Rectal smooth muscle tissue (tissue), 1 donor: ENCODE measurements around the gene NAA20.

Experiments
- H3K27ac ChIP-seq: one replicate; pipeline ENCODE4 v1.7.0; 2013; ENCODE audit warnings: low read depth, low read length, inconsistent platforms
- H3K27me3 ChIP-seq: one replicate; pipeline ENCODE4 v1.7.0; 2013; ENCODE audit warnings: low read length; ENCODE audit not compliant: control insufficient read depth, insufficient read depth
- H3K36me3 ChIP-seq: one replicate; pipeline ENCODE4 v1.7.0; 2013; ENCODE audit warnings: low read length; ENCODE audit not compliant: control insufficient read depth, insufficient read depth
- H3K4me1 ChIP-seq: one replicate; pipeline ENCODE4 v1.7.0; 2013; ENCODE audit warnings: low read length; ENCODE audit not compliant: control insufficient read depth, insufficient read depth
- H3K4me3 ChIP-seq: one replicate; pipeline ENCODE4 v1.7.0; 2013; ENCODE audit warnings: low read length
- H3K9ac ChIP-seq: one replicate; pipeline ENCODE4 v1.7.0; 2013; ENCODE audit warnings: low read length

NAA20 gene

GRCh38 chr20:20073801-20074371, 56.7 kb downstream of the NAA20 start:
- Histone ChIP-seq H3K4me3 (no peak overlapping the region), H3K4me1 (no peaks in the 10 kb centered on the region), H3K36me3 (no peaks in the 10 kb centered on the region), H3K27me3 (no peaks in the 10 kb centered on the region), H3K27ac (no peak overlapping the region), H3K9ac (no peak overlapping the region)

GRCh38 chr20:20075032-20075431, 57.9 kb downstream of the NAA20 start:
- no peaks in the 10 kb centered on the region for H3K27me3 ChIP-seq
- H3K4me3 ChIP-seq = no peak overlapping the region
- no peak overlapping the region for H3K27ac ChIP-seq
- no peaks in the 10 kb centered on the region for H3K4me1 ChIP-seq
- no peak overlapping the region for H3K9ac ChIP-seq
- H3K36me3 ChIP-seq = no peaks in the 10 kb centered on the region

GRCh38 chr20:20076297-20077065, 59.3 kb downstream of the NAA20 start:
- Histone ChIP-seq H3K9ac (no peak overlapping the region), H3K27me3 (no peaks in the 10 kb centered on the region), H3K4me1 (no peaks in the 10 kb centered on the region), H3K4me3 (no peak overlapping the region), H3K36me3 (no peaks in the 10 kb centered on the region), H3K27ac (no peak overlapping the region)

GRCh38 chr20:20078041-20078440, 60.9 kb downstream of the NAA20 start:
- no peak overlapping the region for H3K9ac ChIP-seq
- H3K4me3 ChIP-seq = no peak overlapping the region
- H3K27ac ChIP-seq = no peak overlapping the region
- no peaks in the 10 kb centered on the region for H3K36me3 ChIP-seq
- H3K27me3 ChIP-seq = no peaks in the 10 kb centered on the region
- no peaks in the 10 kb centered on the region for H3K4me1 ChIP-seq

- H3K27me3 ChIP-seq = no peaks in the 10 kb centered on the region
- no peaks in the 10 kb centered on the region for H3K36me3 ChIP-seq
- no peaks in the 10 kb centered on the region for H3K4me1 ChIP-seq
- H3K4me3 ChIP-seq = no peak overlapping the region
- no peak overlapping the region for H3K27ac ChIP-seq
- H3K9ac ChIP-seq = no peak overlapping the region
These were observed 62.1 kb downstream of the NAA20 start for GRCh38 chr20:20079102-20079784.
